ENCODE results near the gene TWIST1. TPM values are rescaled to one million over a fixed set of nuclear protein-coding genes. Genes with fewer than 3 reads are reported as not detected.

Gene TWIST1
- total RNA-seq, 1 experiment from 2014 or later = not detected

DNA sequence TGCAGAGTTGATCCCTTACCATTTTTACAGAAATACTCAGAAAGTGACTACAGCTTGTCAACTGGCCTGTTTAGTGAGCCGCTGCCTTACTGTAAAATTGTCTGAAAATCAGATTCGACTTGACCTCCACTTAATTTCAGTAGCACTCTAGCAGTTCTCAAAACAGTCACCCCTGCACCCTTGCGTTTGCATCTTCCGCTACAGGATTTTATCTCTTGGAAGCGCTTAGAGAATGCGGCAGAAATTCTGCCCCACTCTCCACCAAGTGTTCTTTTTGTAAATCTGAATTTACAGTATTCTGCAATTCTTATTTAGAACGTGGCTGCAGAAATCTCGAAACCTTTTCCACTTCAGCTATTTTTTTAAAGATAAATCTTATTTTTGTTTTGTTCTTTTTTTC is 1.9 kb upstream of the TWIST1 start:
- H4K8ac ChIP-seq (replicated peaks; ENCODE audit: insufficient read length, low read depth, low read length) = no peak overlapping the region
- no peak overlapping the region for H3K23ac ChIP-seq (ENCODE audit: insufficient read length, low read depth, low read length)
- no peak overlapping the region for H3T11ph ChIP-seq (ENCODE audit: low read length)
- H3K79me2 ChIP-seq (ENCODE audit: insufficient read depth, low read length) = no peaks in the 10 kb centered on the region
- no peak overlapping the region for H2AK5ac ChIP-seq (ENCODE audit: insufficient read length, low read length)
- no peak overlapping the region for H3K18ac ChIP-seq (ENCODE audit: insufficient read length, low read depth, low read length)
- no peak overlapping the region for H2AFZ ChIP-seq (ENCODE audit: low read length)
- no peak overlapping the region for H4K91ac ChIP-seq (ENCODE audit: insufficient read length, low read depth, low read length)
- Mint-ChIP-seq H3K4me3 (peak overlapping the region in 1 of 2 experiments; percentile 83; a peak in 3 of 5 replicates), H3K9me3 (no peaks in the 10 kb centered on the region; a peak in 1 of 5 replicates), H3K27ac (no peak overlapping the region), H3K27me3 (ENCODE audit: low read depth) (peaks cover 81% of the 10 kb centered on the region), H3K4me1 (peaks cover 24 to 36% of the 10 kb centered on the region in 2 experiments), H3K36me3 (ENCODE audit: insufficient read depth in 1 of 3, low read depth in 3 of 3) (no peaks in the 10 kb centered on the region)
- H3K4me2 ChIP-seq (ENCODE audit: insufficient read depth, insufficient read length, low read length) = peak overlapping the region; percentile 57
- 0 out of 2 replicates have a peak, but pooled peaks cover 2% of the 10 kb centered on the region for H3K4me1 ChIP-seq (ENCODE audit: insufficient read depth, low read length)
- H3K9me3 ChIP-seq (ENCODE audit: control insufficient read depth, low read depth, low read length) = no peaks in the 10 kb centered on the region
- H3K23me2 ChIP-seq (ENCODE audit: insufficient read length, low read depth, low read length, poor library complexity, severe bottlenecking) = peaks cover 25% of the 10 kb centered on the region
- H4K20me1 ChIP-seq (ENCODE audit: control insufficient read depth, insufficient read depth, insufficient read length) = no peaks in the 10 kb centered on the region
- no peak overlapping the region for H3K14ac ChIP-seq (ENCODE audit: insufficient read depth, low read length)
- no peak overlapping the region for H3K56ac ChIP-seq (ENCODE audit: insufficient read length, low read depth, low read length)
- H3K27me3 ChIP-seq (ENCODE audit: insufficient read depth, low read length) = peaks cover 51% of the 10 kb centered on the region
- no peak overlapping the region for H3K4ac ChIP-seq (ENCODE audit: low read depth, low read length)
- no peak overlapping the region for H3K27ac ChIP-seq (ENCODE audit: insufficient read length, low read depth, low read length)
- H4K5ac ChIP-seq (ENCODE audit: insufficient read length, low read depth, low read length) = no peak overlapping the region
- no peak overlapping the region for H2BK120ac ChIP-seq (ENCODE audit: low read depth, low read length, poor library complexity, severe bottlenecking)
- TF ChIP-seq, protein P1, sequence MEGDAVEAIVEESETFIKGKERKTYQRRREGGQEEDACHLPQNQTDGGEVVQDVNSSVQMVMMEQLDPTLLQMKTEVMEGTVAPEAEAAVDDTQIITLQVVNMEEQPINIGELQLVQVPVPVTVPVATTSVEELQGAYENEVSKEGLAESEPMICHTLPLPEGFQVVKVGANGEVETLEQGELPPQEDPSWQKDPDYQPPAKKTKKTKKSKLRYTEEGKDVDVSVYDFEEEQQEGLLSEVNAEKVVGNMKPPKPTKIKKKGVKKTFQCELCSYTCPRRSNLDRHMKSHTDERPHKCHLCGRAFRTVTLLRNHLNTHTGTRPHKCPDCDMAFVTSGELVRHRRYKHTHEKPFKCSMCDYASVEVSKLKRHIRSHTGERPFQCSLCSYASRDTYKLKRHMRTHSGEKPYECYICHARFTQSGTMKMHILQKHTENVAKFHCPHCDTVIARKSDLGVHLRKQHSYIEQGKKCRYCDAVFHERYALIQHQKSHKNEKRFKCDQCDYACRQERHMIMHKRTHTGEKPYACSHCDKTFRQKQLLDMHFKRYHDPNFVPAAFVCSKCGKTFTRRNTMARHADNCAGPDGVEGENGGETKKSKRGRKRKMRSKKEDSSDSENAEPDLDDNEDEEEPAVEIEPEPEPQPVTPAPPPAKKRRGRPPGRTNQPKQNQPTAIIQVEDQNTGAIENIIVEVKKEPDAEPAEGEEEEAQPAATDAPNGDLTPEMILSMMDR (conservative IDR thresholded peaks at IDR 0.05) = no peak
- H2BK12ac ChIP-seq (ENCODE audit: insufficient read length, low read depth, low read length) = no peak overlapping the region
- no peak for DNase-seq
- no peaks in the 10 kb centered on the region for H3K79me1 ChIP-seq (ENCODE audit: insufficient read depth, low read depth, low read length, poor library complexity, severe bottlenecking)
- no CpG with 5 or more reads among the region's 8 CpGs for WGBS (ENCODE audit: extremely low coverage, insufficient read length, low lambda C conversion rate)
- no peak overlapping the region for H2BK5ac ChIP-seq (ENCODE audit: insufficient read length, low read length)
- H2BK15ac ChIP-seq (ENCODE audit: low read depth, low read length) = no peak overlapping the region
- H3K9ac ChIP-seq (ENCODE audit: extremely low read depth, insufficient read length, low read length) = no peak overlapping the region
- no peak overlapping the region for H2BK20ac ChIP-seq (ENCODE audit: low read depth, low read length, poor library complexity, severe bottlenecking)
